ENCODE measurements around the gene WAPL. TPM values are rescaled to one million over a fixed set of nuclear protein-coding genes. Genes with fewer than 3 reads are reported as not detected.

The WAPL gene
- total and polyA plus RNA-seq, 9 of the 15 experiments (the other 6 are each of a cell fraction or from before 2014, with no cell fraction given), result 14.3 to 36.4 (median 25.3) TPM

GRCh38 chr10:86535132-86535882 is 13.7 kb upstream of the WAPL start (continued):
- TF ChIP-seq CEBPZ (IDR thresholded peaks at IDR 0.05; ENCODE audit: borderline replicate concordance, low read depth, low read length) (no peak), BMI1 (IDR thresholded peaks at IDR 0.05; ENCODE audit: low read length) (no peak)

- Histone ChIP-seq H3K9me1 (ENCODE audit: control insufficient read depth, insufficient read depth, low read length) (no peaks in the 10 kb centered on the region), H3K27ac (ENCODE audit: extremely low read depth, low read depth, low read length) (no peak overlapping the region), H4K20me1 (replicated peaks; ENCODE audit: control insufficient read depth, insufficient read depth, low read length) (no peaks in the 10 kb centered on the region), H3K4me1 (replicated peaks in 1 of 2; ENCODE audit: control insufficient read depth in 2 of 2, insufficient read depth in 2 of 2, low read length in 2 of 2) (peaks cover 8 to 21% of the 10 kb centered on the region in 2 experiments; a peak in 4 of 5 replicates), H3K4me2 (ENCODE audit: insufficient read depth, low read length) (no peak overlapping the region), H3K4me3 (no peak overlapping the region), H3K36me3 (ENCODE audit: control insufficient read depth, insufficient read depth, low read length) (no peaks in the 10 kb centered on the region), H3K9ac (ENCODE audit: insufficient read depth in 1 of 2, low read depth in 2 of 2, low read length in 2 of 2) (no peak overlapping the region), H2AFZ (ENCODE audit: low read depth, low read length) (no peak overlapping the region), H3K79me2 (ENCODE audit: control insufficient read depth, insufficient read depth, low read length) (no peaks in the 10 kb centered on the region), H3K9me3 (replicated peaks; ENCODE audit: control insufficient read depth, insufficient read depth, low read depth, low read length) (no peaks in the 10 kb centered on the region), H3K27me3 (ENCODE audit: control insufficient read depth in 2 of 2, insufficient read depth in 2 of 2, low read length in 2 of 2) (no peaks in the 10 kb centered on the region)
- ChIA-PET CTCF (ENCODE audit: low intra/inter-chr PET ratio) (no interaction called here), POLR2A (no interaction called here)
- no peak for ATAC-seq
- in situ Hi-C loops (cut with MboI) (no loop called here), intact Hi-C loops (cut with micrococcal nuclease) (no loop called here)
- no peak for FAIRE-seq
- no peak for DNase-seq (ENCODE audit: extremely low read depth in 1 of 4, low spot score in 3 of 4)
- 88% methylated on average over 2 of the region's 2 CpGs for WGBS (ENCODE audit: insufficient coverage, low coverage, missing lambda C conversion rate)
- BruUV-seq (replicated peaks), result no TSS peak
- no peak for TF ChIP-seq SETDB1 (IDR thresholded peaks at IDR 0.05; ENCODE audit: low read length)
- TF ChIP-seq PHF21A (IDR thresholded peaks at IDR 0.05; ENCODE audit: borderline replicate concordance, low read depth), result no peak
- no peak for TF ChIP-seq THAP12 (CRISPR knock-in tag; IDR thresholded peaks at IDR 0.05)
- TF ChIP-seq ZNF354B (CRISPR knock-in tag; IDR thresholded peaks at IDR 0.05), result no peak
- no peak for TF ChIP-seq RBM15 (IDR thresholded peaks at IDR 0.05; ENCODE audit: insufficient read depth, low read length)
- TF ChIP-seq FUS (optimal IDR thresholded peaks at IDR 0.05; ENCODE audit: low read depth, low read length), result no peak
- no peak for TF ChIP-seq KDM2B (CRISPR knock-in tag; IDR thresholded peaks at IDR 0.05)
These were observed 11.7 kb upstream of the WAPL start for GRCh38 chr10:86533328-86533727.

Measured in K562 (cell line).